Forelimb muscle (tissue), 1 donor: ENCODE data around the gene SRL. TPM values are rescaled to one million over a fixed set of nuclear protein-coding genes. Genes with fewer than 3 reads are reported as not detected.

Experiments used
- DNase-seq: peaks from one replicate; pipeline ENCODE4 v3.0.0-alpha.2; 2013; ENCODE audit warnings: low read depth
- polyA plus RNA-seq: library from polyadenylated mRNA; unstranded; fragments of 120-200 nt; gene quantifications from one replicate; pipeline ENCODE4 v1.2.1, GENCODE V29; 2013; ENCODE audit not compliant: insufficient read length

Gene SRL
- 694 TPM for polyA plus RNA-seq

DNA sequence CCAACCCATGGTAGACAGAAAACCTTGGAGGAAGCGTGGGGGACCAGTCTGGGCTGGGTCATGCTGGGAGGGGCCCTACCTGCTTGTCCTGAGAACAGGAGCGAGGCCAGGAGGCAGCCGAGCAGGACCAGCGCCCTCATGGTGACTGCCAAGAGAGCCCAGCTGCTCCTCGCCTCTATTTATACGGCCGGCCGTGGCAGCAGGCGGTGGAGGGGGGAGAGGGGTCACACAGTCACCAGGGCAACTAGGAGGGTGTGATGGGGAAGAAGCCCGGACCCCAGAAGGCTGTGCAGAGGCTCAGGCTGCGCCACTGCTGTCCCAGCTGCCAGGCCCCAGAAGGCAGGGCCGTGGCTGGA lies at the start of gene SRL:
SRL (minus strand) TSS at position 153 of the 356 bp plus-strand sequence; CDS start at position 140, 13 bp downstream.
- DNase-seq: no peak

DNA sequence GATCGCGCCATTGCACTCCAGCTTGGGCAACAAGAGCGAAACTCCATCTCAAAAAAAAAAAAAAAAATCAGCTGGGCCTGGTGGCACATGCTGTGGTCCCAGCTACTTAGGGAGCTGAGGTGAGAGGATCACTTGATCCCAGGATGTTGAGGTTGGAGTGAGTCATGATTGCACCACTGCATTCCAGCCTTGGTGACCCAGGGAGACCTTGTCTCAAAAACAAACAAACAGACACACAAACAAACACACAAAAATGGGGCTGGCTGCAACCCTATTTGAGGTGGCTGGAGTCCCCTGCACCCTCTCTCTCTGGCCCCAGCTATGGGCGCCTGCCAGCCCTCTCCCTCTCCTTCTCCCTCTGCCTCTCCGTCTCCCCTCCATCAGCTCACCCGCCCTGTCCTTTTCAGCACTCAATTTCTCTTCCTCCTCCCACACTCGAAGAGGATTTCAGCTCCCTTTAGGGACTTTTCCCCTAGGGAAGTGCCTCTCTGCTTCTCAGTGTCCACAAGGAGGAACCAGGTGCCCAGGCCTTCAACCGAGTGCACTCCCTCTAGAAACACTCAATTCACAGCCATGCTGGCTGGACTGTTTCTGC lies 48.5 kb upstream of the SRL start:
- DNase-seq: no peak

DNA sequence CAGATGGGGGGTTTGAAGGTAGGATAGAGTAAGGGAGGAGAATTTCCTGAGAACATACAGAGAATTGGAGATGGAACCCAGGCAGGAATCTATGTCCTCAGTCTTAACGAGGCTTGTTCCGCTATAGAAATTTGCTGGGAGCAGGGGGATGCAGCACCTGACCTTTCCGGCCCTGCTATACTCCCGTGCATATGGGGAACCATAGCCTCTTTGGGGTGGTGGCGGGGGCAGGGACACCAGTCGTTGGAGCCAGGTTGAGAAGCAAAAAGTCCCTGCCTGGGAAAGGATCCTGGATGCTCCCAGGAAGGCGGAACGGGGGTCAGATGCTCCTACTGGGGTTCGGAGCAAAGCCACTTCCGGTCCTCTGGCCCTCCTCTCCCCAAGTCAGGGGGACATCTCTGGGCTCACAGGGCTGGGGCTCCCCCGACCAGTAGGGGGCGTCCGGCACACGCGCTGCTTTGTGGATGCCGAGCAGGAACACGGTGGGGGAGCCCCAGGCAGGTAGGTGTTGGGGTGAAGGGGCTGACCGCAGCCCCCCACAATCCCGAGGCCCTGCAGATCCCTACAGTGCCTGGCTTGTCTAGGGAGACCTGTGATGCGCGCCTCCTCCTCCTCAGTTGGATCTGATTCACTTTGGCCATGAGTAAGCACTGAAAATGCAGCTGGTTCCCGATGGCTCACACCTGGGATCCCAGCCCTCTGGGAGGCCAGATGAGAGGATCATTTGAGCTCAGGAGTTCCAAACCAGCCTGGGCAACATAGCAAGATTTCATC lies 46.5 kb upstream of the SRL start:
- no peak for DNase-seq

- DNase-seq: no peak
These were observed 43.3 kb upstream of the SRL start for GRCh38 chr16:4285167-4285566.

DNA sequence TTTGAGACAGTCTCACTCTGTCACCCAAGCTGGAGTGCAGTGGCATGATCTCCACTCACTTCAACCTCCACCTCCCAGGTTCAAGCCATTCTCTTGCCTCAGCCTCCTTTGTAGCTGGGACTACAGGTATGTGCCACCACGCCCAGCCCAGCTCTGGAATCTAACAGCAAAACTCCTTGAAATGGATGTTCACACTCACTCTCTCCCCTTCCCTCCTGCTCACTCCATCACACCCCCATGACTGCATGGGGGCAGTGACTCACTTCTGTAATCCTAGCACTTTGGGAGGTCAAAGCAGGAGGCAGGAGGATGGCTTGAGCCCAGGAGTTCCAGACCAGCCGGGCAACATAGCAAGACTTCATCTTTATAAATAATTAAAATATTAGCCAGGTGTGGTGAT lies 42.1 kb upstream of the SRL start:
- DNase-seq: no peak

- no peak for DNase-seq
These were observed 41.6 kb upstream of the SRL start for GRCh38 chr16:4283441-4283840.

- no peak for DNase-seq
These were observed 38.7 kb upstream of the SRL start for GRCh38 chr16:4280625-4281024.

GRCh38 chr16:4277987-4278513 lies 36.2 kb upstream of the SRL start:
- DNase-seq: no peak

DNA sequence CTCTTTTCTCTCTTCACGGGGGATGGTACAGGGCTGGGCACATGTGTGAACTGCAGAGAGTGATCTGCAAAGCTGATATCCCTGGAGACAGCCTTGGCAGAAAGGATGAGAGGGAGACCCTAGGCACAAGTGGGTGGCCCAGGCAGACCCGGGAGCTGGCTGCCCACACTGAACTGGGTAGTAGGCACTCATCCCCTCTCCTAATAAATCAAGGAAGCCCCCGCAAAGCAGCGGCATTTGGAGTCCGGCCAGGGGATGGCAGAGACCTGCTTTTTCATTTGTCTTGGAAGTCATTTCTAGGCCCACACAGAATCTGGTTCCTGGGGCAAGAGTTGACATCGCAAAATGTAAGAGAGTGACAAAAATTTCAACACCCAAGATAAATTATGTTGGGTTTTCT lies 34.0 kb upstream of the SRL start:
- no peak for DNase-seq

GRCh38 chr16:4273858-4274311 lies 32.0 kb upstream of the SRL start:
- DNase-seq: no peak

GRCh38 chr16:4272114-4272956 lies 30.5 kb upstream of the SRL start:
- no peak for DNase-seq

GRCh38 chr16:4271176-4272113 lies 29.6 kb upstream of the SRL start:
- DNase-seq: peak; percentile 77

GRCh38 chr16:4270595-4270994 lies 28.7 kb upstream of the SRL start:
- no peak for DNase-seq

DNA sequence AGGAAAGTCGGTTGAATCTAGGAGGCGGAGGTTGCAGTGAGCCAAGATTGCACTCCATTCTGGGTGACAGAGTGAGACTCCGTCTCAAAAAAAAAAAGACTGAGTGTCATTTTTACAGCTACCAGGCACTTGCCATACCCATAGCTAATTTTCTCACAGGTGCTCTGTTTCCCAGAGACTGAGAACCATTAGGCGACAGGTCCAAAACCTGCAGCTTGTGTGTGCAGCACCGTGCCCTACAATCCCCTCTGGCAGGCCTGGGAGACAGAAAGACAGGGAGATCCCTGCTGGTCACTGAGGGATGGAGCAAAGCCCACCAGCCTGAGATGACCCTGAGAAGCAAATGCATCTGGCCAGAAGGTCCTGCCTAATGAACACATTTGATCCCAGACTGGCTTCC lies 28.2 kb upstream of the SRL start:
- no peak for DNase-seq

- no peak for DNase-seq
These were observed 24.5 kb upstream of the SRL start for GRCh38 chr16:4266372-4266771.

DNA sequence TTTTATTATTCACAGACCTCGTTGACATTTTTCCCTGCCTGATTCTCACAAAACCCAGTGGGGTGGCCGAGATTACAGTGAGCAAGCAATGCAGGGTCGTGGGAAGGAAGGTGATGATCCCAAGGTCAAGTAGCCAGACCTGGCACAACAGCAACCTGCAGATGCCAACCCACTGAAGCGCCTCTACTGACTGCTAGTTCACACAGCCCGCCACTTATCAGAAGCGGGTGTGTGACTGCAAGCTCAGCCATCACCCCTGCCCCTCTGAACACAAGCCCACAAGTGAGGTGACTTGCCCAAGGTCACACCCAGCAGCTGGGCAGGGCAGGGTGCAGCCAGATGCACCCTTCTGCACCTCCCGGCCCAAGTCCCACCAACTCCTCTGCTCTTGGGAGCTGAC lies 23.8 kb upstream of the SRL start:
- DNase-seq: no peak

GRCh38 chr16:4264546-4264945 lies 22.7 kb upstream of the SRL start:
- no peak for DNase-seq

GRCh38 chr16:4263504-4264436 lies 21.9 kb upstream of the SRL start:
- peak; percentile 80 for DNase-seq

DNA sequence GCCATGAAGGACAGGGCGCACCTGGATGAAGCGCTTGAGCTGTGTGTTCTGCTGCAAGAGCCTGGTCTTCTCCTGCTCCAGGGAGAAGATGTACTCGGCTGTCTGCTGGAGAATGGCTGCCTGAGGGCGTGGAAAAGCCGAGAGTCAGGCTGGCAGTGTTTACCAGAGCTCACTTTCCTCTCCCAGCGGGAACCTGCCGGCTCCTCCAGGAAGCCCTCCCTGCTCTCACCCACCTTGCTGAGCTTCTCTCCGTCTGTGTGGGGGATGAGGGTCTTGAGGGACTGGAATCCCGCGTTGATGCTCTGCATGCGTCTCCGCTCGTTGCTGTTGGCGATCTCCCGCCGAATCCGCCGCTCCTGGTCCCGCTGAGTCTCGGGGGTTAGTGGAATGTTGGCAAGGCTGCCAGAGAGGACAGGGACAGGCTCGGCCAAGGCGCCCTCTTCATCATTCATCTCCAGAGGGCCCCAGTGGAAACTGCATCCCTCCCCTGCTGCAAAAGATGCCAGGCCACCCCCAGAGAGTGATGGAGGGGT lies 20.5 kb upstream of the SRL start:
- no peak for DNase-seq
